Caco-2 (cell line): Measurements from ENCODE around the gene EPS8L1. TPM values are rescaled to one million over a fixed set of nuclear protein-coding genes. Genes with fewer than 3 reads are reported as not detected.

Experiments
- BruUV-seq: library from RNA; stranded (reverse); fragments of 400-500 nt; replicated peaks from 2 replicates; lab custom pipeline; 2021; lab: Mats Ljungman, UMichigan
- CTCF ChIA-PET: fragments of 300-600 bp; sonication (Branson Sonifier 250); formaldehyde crosslinking; loops from one replicate; lab custom pipeline; 2022; ENCODE audit warnings: antibody characterized with exemption; lab: Charles Lee
- POLR2A ChIA-PET: fragments of 300-600 bp; sonication (Branson Sonifier 250); formaldehyde crosslinking; loops from one replicate; lab custom pipeline; 2022; ENCODE audit warnings: antibody characterized with exemption; lab: Charles Lee
- DNase-seq, 2 experiments: peaks; one replicate each; pipeline versions ENCODE4 v3.0.0 to v3.0.0-alpha.2; 2020 to 2022
- H3K27me3 ChIP-seq: replicated peaks from 2 replicates; pipeline ENCODE4 v1.6.0; 2011; ENCODE audit warnings: low read length; ENCODE audit not compliant: control insufficient read depth, insufficient read depth
- H3K36me3 ChIP-seq: 2 replicates; pipeline ENCODE4 v1.5.1; 2011; ENCODE audit warnings: low read length; ENCODE audit not compliant: control insufficient read depth, insufficient read depth
- H3K4me1 ChIP-seq: fragments of 250-450 bp; sonication (Bioruptor Pico); 2 replicates; pipeline ENCODE4 v1.5.1; 2020; ENCODE audit warnings: mild to moderate bottlenecking
- H3K4me3 ChIP-seq: 2 replicates; pipeline ENCODE4 v1.5.1; 2011; ENCODE audit warnings: low read depth, mild to moderate bottlenecking, control low read depth, low read length
- H3K9me3 ChIP-seq: fragments of 250-450 bp; sonication (Bioruptor Pico); 2 replicates; pipeline ENCODE4 v1.5.1; 2020; ENCODE audit warnings: mild to moderate bottlenecking, moderate library complexity
- H3K27ac Mint-ChIP-seq: one replicate; pipeline ENCODE4 v1.8.0; 2022; ENCODE audit warnings: mixed read lengths; ENCODE audit not compliant: unreplicated experiment
- H3K27me3 Mint-ChIP-seq: one replicate; pipeline ENCODE4 v1.8.0; 2022; ENCODE audit warnings: mixed read lengths; ENCODE audit not compliant: insufficient read depth, unreplicated experiment
- H3K36me3 Mint-ChIP-seq: one replicate; pipeline ENCODE4 v1.8.0; 2022; ENCODE audit warnings: mild to moderate bottlenecking, mixed read lengths; ENCODE audit not compliant: insufficient read depth, unreplicated experiment
- H3K4me1 Mint-ChIP-seq: one replicate; pipeline ENCODE4 v1.8.0; 2022; ENCODE audit warnings: low read depth, mixed read lengths; ENCODE audit not compliant: unreplicated experiment
- H3K4me3 Mint-ChIP-seq: one replicate; pipeline ENCODE4 v1.8.0; 2022; ENCODE audit warnings: mild to moderate bottlenecking, moderate library complexity, mixed read lengths; ENCODE audit not compliant: unreplicated experiment
- H3K9me3 Mint-ChIP-seq: one replicate; pipeline ENCODE4 v1.8.0; 2022; ENCODE audit warnings: mixed read lengths; ENCODE audit not compliant: unreplicated experiment
- CTCF ChIP-seq, 2 experiments: fragments of 200-600 bp in 1 of 2; IDR thresholded peaks; 1 replicate in 1 of 2; 2 replicates in 1 of 2; pipeline versions ENCODE4 v1.5.1 to v1.8.0; 2011 to 2022; ENCODE audit warnings: antibody characterized with exemption in 1 of 2, control low read depth in 1 of 2, inconsistent platforms in 1 of 2, low read depth in 1 of 2, low read length in 1 of 2, mild to moderate bottlenecking in 1 of 2, moderate library complexity in 1 of 2; ENCODE audit not compliant: insufficient read depth in 1 of 2, severe bottlenecking in 1 of 2, unreplicated experiment in 1 of 2
- intact Hi-C: fragments of 100-400 bp; cut with micrococcal nuclease; formaldehyde crosslinking; loops from one replicate; pipeline ENCODE4 v1.10.0; 2022; ENCODE audit not compliant: unreplicated experiment
- total RNA-seq: library from RNA; stranded (reverse); gene quantifications from 2 replicates; pipeline ENCODE4 v1.2.3, GENCODE V29; 2022

EPS8L1 gene
- total RNA-seq, 1 experiment from 2014 or later: 135 TPM

- H3K27me3 Mint-ChIP-seq: no peaks in the 10 kb centered on the region
- TF ChIP-seq CTCF (IDR thresholded peaks at IDR 0.05; ENCODE audit: insufficient read depth in 1 of 2, low read depth in 1 of 2, low read length in 1 of 2, severe bottlenecking in 1 of 2, unreplicated experiment in 1 of 2): no peak
- no peaks in the 10 kb centered on the region for H3K9me3 Mint-ChIP-seq
- TSS peak; percentile 82 for BruUV-seq
- Histone ChIP-seq H3K36me3 (peaks cover 5% of the 10 kb centered on the region), H3K4me1 (no peaks in the 10 kb centered on the region), H3K27me3 (no peaks in the 10 kb centered on the region), H3K4me3 (no peak overlapping the region), H3K9me3 (no peaks in the 10 kb centered on the region)
- DNase-seq: no peak
- CTCF ChIA-PET: no interaction called here
- intact Hi-C loops: no loop called here
- peaks cover 65% of the 10 kb centered on the region for H3K36me3 Mint-ChIP-seq
- peak overlapping the region; percentile 28 for H3K27ac Mint-ChIP-seq
- POLR2A ChIA-PET: no interaction called here
- H3K4me1 Mint-ChIP-seq: peaks cover 9% of the 10 kb centered on the region
- H3K4me3 Mint-ChIP-seq: no peak overlapping the region
Measured at GRCh38 chr19:55091126-55091910, 15.6 kb downstream of the EPS8L1 start.

GRCh38 chr19:55091955-55092354 lies 16.3 kb downstream of the EPS8L1 start:
- H3K27me3 ChIP-seq: no peaks in the 10 kb centered on the region
- no peak overlapping the region for H3K4me3 ChIP-seq
- H3K4me1 Mint-ChIP-seq: peaks cover 9% of the 10 kb centered on the region
- no peaks in the 10 kb centered on the region for H3K4me1 ChIP-seq
- peak in 1 of 2 experiments; percentile 46 for DNase-seq
- peaks cover 67% of the 10 kb centered on the region for H3K36me3 Mint-ChIP-seq
- H3K27me3 Mint-ChIP-seq: no peaks in the 10 kb centered on the region
- no peak for TF ChIP-seq CTCF (IDR thresholded peaks at IDR 0.05; ENCODE audit: insufficient read depth in 1 of 2, low read depth in 1 of 2, low read length in 1 of 2, severe bottlenecking in 1 of 2, unreplicated experiment in 1 of 2)
- no peak overlapping the region for H3K27ac Mint-ChIP-seq
- ChIA-PET POLR2A (no interaction called here), CTCF (no interaction called here)
- no peak overlapping the region for H3K4me3 Mint-ChIP-seq
- no TSS peak for BruUV-seq
- no peaks in the 10 kb centered on the region for H3K9me3 ChIP-seq
- H3K9me3 Mint-ChIP-seq: no peaks in the 10 kb centered on the region
- intact Hi-C loops: no loop called here
- H3K36me3 ChIP-seq: peaks cover 5% of the 10 kb centered on the region

- intact Hi-C loops: no loop called here
- no peaks in the 10 kb centered on the region for H3K27me3 Mint-ChIP-seq
- H3K9me3 ChIP-seq: no peaks in the 10 kb centered on the region
- peaks cover 5% of the 10 kb centered on the region for H3K36me3 ChIP-seq
- H3K4me3 Mint-ChIP-seq: no peak overlapping the region
- H3K36me3 Mint-ChIP-seq: peaks cover 60% of the 10 kb centered on the region
- TF ChIP-seq CTCF (IDR thresholded peaks at IDR 0.05; ENCODE audit: insufficient read depth in 1 of 2, low read depth in 1 of 2, low read length in 1 of 2, severe bottlenecking in 1 of 2, unreplicated experiment in 1 of 2): no peak
- H3K4me3 ChIP-seq: no peak overlapping the region
- H3K27me3 ChIP-seq: no peaks in the 10 kb centered on the region
- CTCF ChIA-PET: no interaction called here
- H3K27ac Mint-ChIP-seq: no peak overlapping the region
- DNase-seq: no peak
- no peaks in the 10 kb centered on the region for H3K9me3 Mint-ChIP-seq
- H3K4me1 Mint-ChIP-seq: peaks cover 9% of the 10 kb centered on the region
- no TSS peak for BruUV-seq
- POLR2A ChIA-PET: no interaction called here
- no peaks in the 10 kb centered on the region for H3K4me1 ChIP-seq
Measured at GRCh38 chr19:55092423-55093318, 17.0 kb downstream of the EPS8L1 start.
